Fibroblast of pulmonary artery (primary cell): Measurements from ENCODE around the gene PGBD2.
"Not testable (repeated sequence)": the region's sequence is repeated elsewhere in the genome, so short reads cannot be mapped to it uniquely, and the experiment has no call there.

ENCODE experiments used
- DNase-seq: peaks from one replicate; pipeline ENCODE4 v3.0.0-alpha.2; 2010; ENCODE audit warnings: low read depth
- H3K4me3 ChIP-seq: replicated peaks from 2 replicates; pipeline ENCODE4 v1.5.1; 2011; ENCODE audit warnings: low read depth, mild to moderate bottlenecking, control low read depth, low read length, moderate library complexity

PGBD2 gene

GRCh38 chr1:248944134-248944999 lies 38.3 kb downstream of the PGBD2 start:
- not testable (repeated sequence) for DNase-seq, H3K4me3 ChIP-seq

GRCh38 chr1:248945000-248945423 lies 39.0 kb downstream of the PGBD2 start:
- H3K4me3 ChIP-seq: not testable (repeated sequence)

DNA sequence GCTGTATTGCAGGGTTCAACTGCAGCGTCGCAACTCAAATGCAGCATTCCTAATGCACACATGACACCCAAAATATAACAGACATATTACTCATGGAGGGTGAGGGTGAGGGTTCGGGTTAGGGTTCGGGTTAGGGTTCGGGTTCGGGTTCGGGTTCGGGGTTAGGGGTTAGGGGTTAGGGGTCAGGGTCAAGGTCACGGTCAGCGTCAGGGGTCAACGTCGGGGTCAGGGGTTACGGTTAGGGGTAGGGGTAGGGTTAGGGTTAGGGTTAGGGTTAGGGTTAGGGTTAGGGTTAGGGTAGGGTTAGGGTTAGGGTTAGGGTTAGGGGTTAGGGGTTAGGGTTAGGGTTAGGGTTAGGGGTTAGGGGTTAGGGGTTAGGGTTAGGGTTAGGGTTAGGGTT lies 39.4 kb downstream of the PGBD2 start:
- not testable (repeated sequence) for H3K4me3 ChIP-seq, DNase-seq

More at GRCh38 chr1:248945000-248945423, 39.0 kb downstream of the PGBD2 start:
- DNase-seq: not testable (repeated sequence)

GRCh38 chr1:248945856-248946416 lies 39.9 kb downstream of the PGBD2 start:
- not testable (repeated sequence) for H3K4me3 ChIP-seq, DNase-seq
